ENCODE data around the gene SEL1L2. TPM values are rescaled to one million over a fixed set of nuclear protein-coding genes. Genes with fewer than 3 reads are reported as not detected.

Gene SEL1L2
- total and polyA plus RNA-seq, 7 donors, result 0.16 to 3.3 TPM; not detected in 5

DNA sequence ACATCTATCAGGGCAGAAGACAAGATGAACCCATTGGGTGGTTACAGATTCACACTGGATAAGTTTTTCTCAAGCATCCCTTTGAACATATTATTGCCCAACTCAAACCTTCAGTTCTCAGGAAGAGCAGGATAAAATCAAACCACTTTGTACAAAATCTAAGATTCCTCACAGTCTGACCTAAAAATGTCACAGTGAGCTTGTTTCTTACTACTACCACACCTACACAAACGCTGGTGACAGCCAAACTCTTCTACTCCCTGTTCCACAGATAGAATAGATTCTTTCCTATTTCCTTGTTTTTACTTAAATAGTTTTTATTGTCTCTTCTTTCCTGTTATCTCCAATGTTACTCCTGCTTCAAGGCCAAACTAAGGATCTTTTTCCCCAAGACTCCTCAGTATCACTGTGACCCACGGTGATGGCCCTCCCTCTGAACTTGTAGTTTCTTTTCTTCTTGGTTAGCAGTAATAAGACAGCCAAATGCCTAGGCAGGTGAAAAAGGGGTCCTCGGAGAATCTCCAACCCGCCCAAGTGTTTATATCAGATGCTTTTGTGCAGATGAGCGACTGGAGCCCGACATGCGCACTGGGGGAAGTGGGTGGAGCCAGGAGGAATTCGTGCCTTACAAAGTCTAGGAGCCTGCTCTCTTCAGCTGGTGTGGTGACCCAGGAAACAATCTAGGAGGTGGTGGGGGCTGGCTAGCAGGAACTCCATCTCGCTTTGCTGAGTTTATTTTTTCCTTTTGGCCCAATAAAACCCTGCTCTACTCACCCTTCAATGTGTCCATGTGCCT, 53.4 kb downstream of the SEL1L2 start:
- H3K9me3 ChIP-seq, result peaks cover 0 to 2% (median 0%) of the 10 kb centered on the region in 4 donors
- H3K27ac ChIP-seq, result no peak overlapping the region
- 76% methylated on average over 9 of the region's 9 CpGs for WGBS, 2 donors
- H3K27me3 ChIP-seq, result no peaks in the 10 kb centered on the region
- TF ChIP-seq POLR2AphosphoS5 (IDR thresholded peaks at IDR 0.05), result no peak
- TF ChIP-seq CTCF (IDR thresholded peaks at IDR 0.05), result no peak
- H3K4me1 ChIP-seq, result no peaks in the 10 kb centered on the region
- no peak for DNase-seq
- no peak overlapping the region for H3K4me3 ChIP-seq
- H3K36me3 ChIP-seq, result no peaks in the 10 kb centered on the region
- intact Hi-C loops (cut with DNase I), result no loop called here

DNA sequence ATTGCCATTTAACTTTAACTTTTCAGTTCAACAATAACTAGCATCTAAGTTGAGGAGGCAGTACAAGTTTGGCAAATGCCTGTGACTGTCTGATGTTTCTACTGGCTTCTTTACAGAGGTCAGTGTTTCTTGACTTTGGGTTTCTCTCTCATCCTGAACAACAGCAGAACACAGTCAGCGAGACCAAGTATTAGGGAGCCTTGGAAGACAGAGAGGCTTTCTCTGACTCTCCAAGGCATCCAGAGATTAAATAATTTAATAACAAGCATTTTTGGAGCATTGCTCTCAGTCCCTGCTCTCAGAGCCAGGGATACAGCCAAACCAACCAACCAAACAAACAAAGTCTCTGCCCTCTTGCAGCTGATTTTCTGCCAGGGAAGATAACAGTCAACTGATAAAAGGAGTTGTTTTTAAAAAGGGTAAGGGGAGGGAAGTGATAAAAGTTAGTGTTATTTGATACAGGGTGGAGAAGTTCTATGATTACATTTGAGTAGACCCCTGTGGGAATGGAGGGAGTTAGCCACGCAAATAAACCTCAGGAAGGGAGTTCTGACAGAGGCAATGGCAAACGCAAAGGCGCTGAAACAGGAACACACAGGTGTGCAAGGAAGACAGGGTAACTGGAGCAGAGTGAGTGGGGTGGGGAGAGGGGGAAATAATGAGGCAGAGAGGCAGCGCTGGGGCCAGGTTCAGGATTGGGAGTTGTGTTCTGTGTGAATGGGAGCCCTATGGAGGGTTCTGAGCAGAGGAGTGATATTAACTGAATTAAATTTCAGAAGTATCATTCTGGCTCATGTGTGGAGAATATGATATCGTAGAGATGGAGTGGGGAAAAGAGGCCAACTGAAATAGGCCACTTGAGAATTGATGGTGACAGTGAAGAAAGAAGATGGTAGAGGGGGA, 55.2 kb downstream of the SEL1L2 start:
- no peak overlapping the region for H3K27ac ChIP-seq
- H3K4me1 ChIP-seq, result no peaks in the 10 kb centered on the region
- TF ChIP-seq CTCF (IDR thresholded peaks at IDR 0.05), result no peak
- TF ChIP-seq EP300 (IDR thresholded peaks at IDR 0.05), result no peak
- no peak for TF ChIP-seq POLR2AphosphoS5 (IDR thresholded peaks at IDR 0.05)
- no peak for TF ChIP-seq POLR2A (IDR thresholded peaks at IDR 0.05)
- peaks cover 0 to 2% (median 0%) of the 10 kb centered on the region in 4 donors for H3K9me3 ChIP-seq
- DNase-seq, result no peak
- no peak overlapping the region for H3K4me3 ChIP-seq
- no peaks in the 10 kb centered on the region for H3K27me3 ChIP-seq
- 55 to 61% methylated on average over 6 of the region's 6 CpGs for WGBS, 2 donors
- intact Hi-C loops (cut with DNase I), result no loop called here
- no peaks in the 10 kb centered on the region for H3K36me3 ChIP-seq

DNA sequence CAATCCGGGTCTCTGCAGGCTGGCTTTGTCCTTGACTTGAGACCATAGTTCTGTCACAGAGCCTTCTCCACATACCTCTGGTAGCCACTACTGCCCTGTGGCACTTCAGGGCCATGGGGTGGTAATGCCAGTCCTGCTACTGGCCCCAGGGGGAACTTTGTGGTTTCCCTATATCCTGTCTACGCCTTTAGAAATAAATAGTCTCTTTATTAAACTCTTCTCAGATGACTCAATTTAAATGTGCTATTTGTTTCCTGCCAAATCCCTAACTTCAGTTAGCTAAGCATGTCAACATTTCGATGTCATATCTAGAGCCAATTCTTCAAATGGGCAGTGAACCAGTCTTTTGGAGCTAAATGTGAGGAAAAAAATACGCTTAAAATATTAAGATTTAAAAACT, 60.1 kb downstream of the SEL1L2 start:
- TF ChIP-seq POLR2A (IDR thresholded peaks at IDR 0.05) (no peak), POLR2AphosphoS5 (IDR thresholded peaks at IDR 0.05) (no peak), EP300 (IDR thresholded peaks at IDR 0.05) (no peak)
- 44 to 56% methylated on average over 4 of the region's 4 CpGs for WGBS, 2 donors
- intact Hi-C loops (cut with DNase I), result no loop called here

GRCh38 chr20:13929836-13930235, 60.6 kb downstream of the SEL1L2 start:
- H3K4me1 ChIP-seq, result no peaks in the 10 kb centered on the region
- H3K27ac ChIP-seq, result no peak overlapping the region
- DNase-seq, result no peak
- no peak for TF ChIP-seq POLR2AphosphoS5 (IDR thresholded peaks at IDR 0.05)
- TF ChIP-seq EP300 (IDR thresholded peaks at IDR 0.05), result no peak
- TF ChIP-seq POLR2A (IDR thresholded peaks at IDR 0.05), result no peak
- no peak for TF ChIP-seq CTCF (IDR thresholded peaks at IDR 0.05)
- H3K9me3 ChIP-seq, result no peaks in the 10 kb centered on the region
- WGBS, 2 donors, result 95% methylated on average over 6 of the region's 6 CpGs
- intact Hi-C loops (cut with DNase I), result no loop called here
- H3K36me3 ChIP-seq, result no peaks in the 10 kb centered on the region
- no peaks in the 10 kb centered on the region for H3K27me3 ChIP-seq
- H3K4me3 ChIP-seq, result no peak overlapping the region

More for the DNA sequence above, 60.1 kb downstream of the SEL1L2 start:
- Histone ChIP-seq H3K4me1 (no peaks in the 10 kb centered on the region), H3K36me3 (no peaks in the 10 kb centered on the region), H3K4me3 (no peak overlapping the region), H3K9me3 (no peaks in the 10 kb centered on the region), H3K27me3 (no peaks in the 10 kb centered on the region), H3K27ac (no peak overlapping the region)
- no peak for DNase-seq

GRCh38 chr20:13928901-13929300, 61.5 kb downstream of the SEL1L2 start:
- no peak for DNase-seq
- H3K27ac ChIP-seq, result no peak overlapping the region
- no peaks in the 10 kb centered on the region for H3K9me3 ChIP-seq
- no peak overlapping the region for H3K4me3 ChIP-seq
- no peaks in the 10 kb centered on the region for H3K36me3 ChIP-seq
- H3K4me1 ChIP-seq, result no peaks in the 10 kb centered on the region
- intact Hi-C loops (cut with DNase I), result no loop called here
- H3K27me3 ChIP-seq, result no peaks in the 10 kb centered on the region
- 70 to 75% methylated on average over 5 of the region's 5 CpGs for WGBS, 2 donors
- TF ChIP-seq POLR2A (IDR thresholded peaks at IDR 0.05), result no peak
- no peak for TF ChIP-seq POLR2AphosphoS5 (IDR thresholded peaks at IDR 0.05)
- TF ChIP-seq CTCF (IDR thresholded peaks at IDR 0.05), result no peak
- TF ChIP-seq EP300 (IDR thresholded peaks at IDR 0.05), result no peak

All from sigmoid colon (tissue), 7 donors.